RWPE1 (cell line): ENCODE data around the gene GDA.
A peak's percentile ranks its signal among the peaks of the same experiment; 100 is the strongest.
"Not testable (repeated sequence)": the region's sequence is repeated elsewhere in the genome, so short reads cannot be mapped to it uniquely, and the experiment has no call there.

Source experiments
- CTCF ChIA-PET: fragments of 350-600 bp; sonication (Branson Sonifier 250); formaldehyde crosslinking; extraction: SDS; loops from one replicate; lab custom pipeline; 2021; lab: Yijun Ruan, JAX
- POLR2A ChIA-PET: fragments of 400-600 bp; formaldehyde crosslinking; extraction: SDS; loops from one replicate; lab custom pipeline; 2020; ENCODE audit warnings: antibody characterized with exemption; ENCODE audit not compliant: low non-redundant PET; lab: Yijun Ruan, JAX
- DNase-seq: peaks from one replicate; pipeline ENCODE4 v3.0.0; 2012; ENCODE audit warnings: low spot score
- H3K27ac ChIP-seq: fragments of 450-650 bp; 2 replicates; pipeline ENCODE4 v1.5.1; 2017
- CTCF ChIP-seq: fragments of 450-650 bp; conservative IDR thresholded peaks from 2 replicates; pipeline ENCODE4 v1.5.1; 2017; ENCODE audit warnings: low read depth, mild to moderate bottlenecking

GDA gene

GRCh38 chr9:72268961-72269360 lies 119.7 kb downstream of the GDA start:
- H3K27ac ChIP-seq: no peak overlapping the region
- no peak for DNase-seq
- POLR2A ChIA-PET: no interaction called here
- CTCF ChIA-PET: no interaction called here
- no peak for TF ChIP-seq CTCF

GRCh38 chr9:72270359-72270758 lies 121.1 kb downstream of the GDA start:
- H3K27ac ChIP-seq, POLR2A ChIA-PET, CTCF ChIA-PET: not testable (repeated sequence)

GRCh38 chr9:72271613-72272478 lies 122.6 kb downstream of the GDA start:
- peak; percentile 85 for TF ChIP-seq CTCF
- ChIA-PET CTCF (interaction anchor here (0.5 to 2.7 kb wide), 25 partner anchors 9 to 1810 kb away, joined by 3 to 72 read pairs (median 4); no protein-coding TSS in a partner anchor), POLR2A (no interaction called here)
- peak; percentile 80 for DNase-seq
- no peak overlapping the region for H3K27ac ChIP-seq

More at GRCh38 chr9:72270359-72270758, 121.1 kb downstream of the GDA start:
- not testable (repeated sequence) for DNase-seq

- CTCF ChIA-PET: interaction anchor here (0.7 to 3.0 kb wide), 4 partner anchors 236 to 748 kb away, joined by 3 to 25 read pairs (median 9); no protein-coding TSS in a partner anchor
These were observed 125.2 kb downstream of the GDA start for GRCh38 chr9:72274441-72274840.

GRCh38 chr9:72274916-72275315 lies 125.7 kb downstream of the GDA start:
- DNase-seq: peak; percentile 92
- TF ChIP-seq CTCF: no peak
- CTCF ChIA-PET: interaction anchor here (0.5 to 3.0 kb wide), 5 partner anchors 232 to 748 kb away, joined by 3 to 25 read pairs (median 4); no protein-coding TSS in a partner anchor
- POLR2A ChIA-PET: no interaction called here
- peak overlapping the region; percentile 53 for H3K27ac ChIP-seq

More at GRCh38 chr9:72274441-72274840, 125.2 kb downstream of the GDA start:
- peak overlapping the region; percentile 53 for H3K27ac ChIP-seq
- POLR2A ChIA-PET: no interaction called here
- TF ChIP-seq CTCF: no peak
- no peak for DNase-seq

- no peak for TF ChIP-seq CTCF
- no peak for DNase-seq
- CTCF ChIA-PET: interaction anchor here (0.5 to 3.0 kb wide), 4 partner anchors 21 to 537 kb away, joined by 3 to 25 read pairs (median 6); no protein-coding TSS in a partner anchor
- POLR2A ChIA-PET: no interaction called here
- no peak overlapping the region for H3K27ac ChIP-seq
These were observed 127.2 kb downstream of the GDA start for GRCh38 chr9:72276429-72276828.
